ENCODE measurements around the gene AP1M1.
"Not testable (repeated sequence)": the region's sequence is repeated elsewhere in the genome, so short reads cannot be mapped to it uniquely, and the experiment has no call there.

AP1M1 gene

DNA sequence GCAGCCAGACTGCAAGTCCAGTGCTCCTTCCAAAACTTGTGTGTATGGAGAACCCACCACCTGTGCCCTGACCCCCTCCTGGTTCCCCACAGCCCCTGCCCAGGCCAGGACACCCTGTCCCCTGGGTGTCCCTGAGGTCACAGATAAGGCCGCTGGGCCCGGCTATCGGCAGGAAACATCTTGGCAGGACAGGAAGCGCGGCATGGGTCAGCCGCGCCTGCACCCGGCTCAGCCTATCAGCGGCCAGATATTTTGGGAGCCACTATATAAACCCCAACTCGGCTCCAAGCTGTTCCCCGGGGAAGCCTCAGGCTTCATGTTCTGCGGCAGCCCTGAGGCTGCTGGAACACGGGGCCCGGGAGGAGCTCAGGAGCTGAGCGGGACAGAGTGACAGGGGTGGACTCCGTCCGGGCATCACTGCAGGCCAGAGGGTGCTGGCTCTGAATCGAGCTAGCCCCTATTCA, 60.8 kb downstream of the AP1M1 start:
- DNase-seq (ENCODE audit: extremely low spot score, insufficient read length, low read depth), result no peak

DNA sequence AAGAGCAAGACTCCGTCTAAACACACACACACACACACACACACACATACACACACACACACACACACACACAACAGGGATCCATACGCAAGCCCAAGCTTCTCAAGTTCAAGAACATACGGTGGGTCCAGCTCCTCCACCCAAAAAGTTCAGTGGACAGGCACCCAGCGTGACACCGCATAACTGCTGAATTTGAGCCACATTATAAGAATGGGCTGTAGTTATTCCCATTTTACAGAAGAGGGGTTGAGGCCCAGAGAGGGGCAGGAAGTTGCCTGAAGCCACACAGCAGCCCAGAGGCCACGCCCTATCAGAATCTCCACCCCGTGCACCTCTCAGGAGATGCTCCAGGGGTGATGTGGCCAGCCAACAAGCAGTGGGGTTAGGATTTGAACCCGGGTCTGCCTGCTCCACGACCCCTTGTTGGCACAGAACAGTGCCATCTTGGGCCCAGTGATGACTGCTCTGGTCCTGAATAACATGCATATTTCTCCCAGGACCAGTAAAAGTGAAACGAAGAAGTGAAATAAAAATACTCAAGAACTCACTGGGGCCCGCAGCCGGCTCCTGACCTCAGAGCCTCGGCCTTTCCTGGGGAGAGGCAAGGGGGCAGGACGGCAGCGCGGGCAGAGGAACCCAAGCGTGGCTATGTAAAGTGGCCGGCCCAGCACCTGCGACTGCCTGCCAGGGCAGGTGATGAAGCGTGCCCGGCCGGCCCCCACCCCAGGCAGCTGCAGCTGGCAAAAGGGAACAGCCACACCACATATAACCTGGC, 61.9 kb downstream of the AP1M1 start:
- peak; percentile 32 for DNase-seq (ENCODE audit: extremely low spot score, insufficient read length, low read depth)

More for the DNA sequence above, 60.8 kb downstream of the AP1M1 start:
- FAIRE-seq, result no peak

DNA sequence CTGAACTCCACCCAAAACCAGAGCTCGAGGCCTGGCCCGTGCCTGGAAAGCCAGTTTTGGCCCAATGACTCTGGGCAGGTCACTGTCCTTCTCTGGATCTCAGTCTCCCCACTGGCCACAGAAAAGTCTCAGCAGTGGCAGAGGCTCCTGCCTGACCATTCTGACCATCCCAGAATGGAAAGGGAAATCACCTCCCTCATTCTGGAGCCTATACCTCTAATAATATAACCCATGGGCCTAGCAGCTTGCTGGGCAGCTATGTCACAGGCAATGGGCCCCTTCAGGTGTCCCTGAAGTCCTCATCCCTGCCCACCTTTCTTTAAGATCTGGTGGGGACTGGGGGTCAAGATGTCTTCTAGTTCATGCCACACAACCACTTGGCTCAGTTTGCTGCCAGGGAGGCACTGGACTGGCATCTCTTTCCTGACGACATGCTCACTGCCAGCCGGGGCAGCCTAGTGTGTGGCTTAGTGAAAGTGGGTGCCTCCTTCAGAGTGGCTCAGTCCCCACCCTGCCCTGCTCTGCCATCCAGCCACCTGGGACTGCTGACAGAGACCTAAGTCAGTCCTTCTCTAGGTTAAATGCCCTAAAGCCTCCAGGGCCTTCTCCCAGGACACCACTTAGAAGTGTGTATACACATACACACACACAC, 62.6 kb downstream of the AP1M1 start:
- no peak for DNase-seq (ENCODE audit: extremely low spot score, insufficient read length, low read depth)
- no peak for FAIRE-seq

More for the DNA sequence above, 61.9 kb downstream of the AP1M1 start:
- peak; percentile 67 for FAIRE-seq

DNA sequence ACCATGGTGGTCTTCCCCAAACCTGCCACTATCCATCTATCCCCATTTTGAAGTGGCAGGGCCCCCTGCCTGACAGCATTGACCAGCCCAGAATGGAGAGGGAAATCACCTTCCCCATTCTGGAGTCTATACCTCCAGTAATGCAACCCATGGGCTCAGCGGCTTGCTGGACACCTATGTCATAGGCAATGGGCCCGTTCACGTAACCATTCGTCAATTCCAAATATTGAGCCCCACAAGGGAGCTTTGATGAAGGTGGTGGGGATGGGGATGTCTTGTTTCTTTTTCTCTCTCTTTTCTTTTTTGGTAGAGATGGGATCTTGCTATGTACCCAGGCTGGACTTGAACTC, 63.1 kb downstream of the AP1M1 start:
- DNase-seq (ENCODE audit: extremely low spot score, insufficient read length, low read depth), result no peak
- FAIRE-seq, result no peak

DNA sequence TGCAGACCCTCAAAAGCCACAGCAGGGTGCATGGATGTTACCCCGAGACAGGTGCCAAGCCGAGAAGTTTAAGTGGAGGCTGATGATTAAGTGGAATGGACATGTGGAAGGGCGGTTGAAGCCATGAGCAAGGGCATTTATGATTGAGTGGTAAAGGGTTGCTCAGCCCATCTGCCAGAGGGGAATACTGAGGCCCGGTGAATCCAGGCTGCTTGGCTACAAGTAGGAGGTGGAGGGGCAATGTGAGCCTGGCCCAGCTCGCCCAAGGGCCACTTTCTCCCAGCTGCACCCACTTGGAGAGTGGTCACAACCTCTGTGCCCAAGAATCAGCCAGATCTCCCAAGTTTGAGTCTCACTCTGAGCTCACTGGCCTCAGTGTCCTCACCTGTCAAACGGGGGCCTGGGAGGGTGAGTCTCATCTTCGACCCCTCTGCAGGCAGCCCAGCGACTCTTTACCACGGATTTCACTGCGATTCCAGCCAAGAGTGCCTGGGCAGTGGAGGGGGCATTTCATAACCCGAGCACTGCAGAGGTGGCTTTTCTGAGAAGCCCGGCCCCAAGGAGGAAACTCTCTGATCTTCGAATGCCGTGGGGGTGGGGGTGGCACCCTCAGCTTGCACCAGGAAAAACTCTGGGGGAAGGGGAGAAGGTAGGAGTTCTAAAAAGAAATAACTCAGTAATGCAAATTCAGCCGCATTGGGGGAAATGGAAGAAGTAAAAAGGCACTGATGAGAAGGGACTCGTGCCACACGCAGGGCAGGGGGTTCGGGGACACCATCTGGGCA, 64.1 kb downstream of the AP1M1 start:
- DNase-seq (ENCODE audit: extremely low spot score, insufficient read length, low read depth) (no peak), FAIRE-seq (no peak)

DNA sequence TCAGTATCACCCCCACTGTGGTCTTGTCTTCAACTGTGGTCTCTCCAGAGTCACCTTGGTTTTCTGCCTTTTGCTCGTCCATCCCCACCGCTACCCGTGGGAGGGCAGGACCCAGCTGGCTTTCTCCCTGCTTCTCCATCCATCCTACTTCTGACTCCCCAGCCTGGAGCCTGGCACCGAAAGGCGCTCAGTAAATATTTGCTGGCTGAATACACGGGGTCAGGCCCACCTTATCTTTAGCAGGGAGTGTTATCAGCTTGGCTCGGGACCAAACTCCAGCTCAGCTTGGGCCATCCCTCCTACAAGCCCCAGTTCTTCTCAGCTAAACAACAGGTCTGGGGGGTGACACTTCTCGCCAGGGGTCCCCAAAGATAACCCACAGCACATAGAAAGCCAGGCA, 64.9 kb downstream of the AP1M1 start:
- FAIRE-seq, result no peak
- DNase-seq (ENCODE audit: extremely low spot score, insufficient read length, low read depth), result no peak

DNA sequence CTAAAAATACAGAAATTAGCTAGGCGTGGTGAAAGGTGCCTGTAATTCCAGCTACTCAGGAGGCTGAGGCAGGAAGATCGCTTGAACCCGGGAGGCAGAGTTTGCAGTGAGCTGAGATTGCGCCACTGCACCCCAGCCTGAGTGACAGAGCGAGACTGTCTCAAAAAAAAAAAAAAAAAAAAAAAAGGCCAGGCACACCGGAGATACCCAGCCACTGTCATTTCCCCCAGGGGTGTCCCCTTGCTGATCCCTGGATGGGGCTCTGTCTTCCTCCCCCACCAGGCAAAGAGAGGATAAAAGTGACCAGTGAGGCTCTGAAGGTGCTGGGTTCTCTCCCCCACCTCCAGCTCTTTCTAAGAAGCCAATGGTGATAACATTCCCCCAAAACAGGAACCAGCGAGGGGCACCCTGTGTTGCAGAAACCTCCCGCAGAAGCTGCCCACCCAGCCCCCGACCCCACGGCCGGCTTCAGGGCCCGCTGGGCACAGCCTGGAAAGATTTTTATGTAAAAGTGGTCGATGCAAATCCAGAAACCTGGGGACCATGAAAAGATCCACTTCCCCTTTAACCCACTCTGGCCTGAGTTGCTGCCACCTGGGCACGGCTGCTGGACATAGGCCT, 65.5 kb downstream of the AP1M1 start:
- no peak for FAIRE-seq
- DNase-seq (ENCODE audit: extremely low spot score, insufficient read length, low read depth), result no peak

DNA sequence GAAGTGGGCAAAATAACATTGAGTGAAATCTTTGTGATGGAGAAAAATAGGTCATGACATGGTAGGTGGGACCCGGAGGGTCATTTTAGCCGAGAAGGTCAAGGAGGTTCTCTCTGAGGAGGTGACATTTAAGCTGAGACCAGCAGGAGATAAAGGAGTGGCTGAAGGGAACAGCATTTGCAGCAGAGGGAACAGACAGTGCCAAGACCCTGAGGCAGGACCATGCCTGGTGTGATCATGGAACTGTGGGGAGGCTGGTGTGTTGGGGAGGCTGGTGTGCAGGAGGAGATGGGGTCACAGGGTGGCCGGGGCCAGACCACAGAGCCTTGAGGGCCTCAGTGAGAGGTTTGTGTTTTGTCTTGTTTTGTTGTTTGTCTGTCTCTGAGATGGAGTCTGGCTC, 67.5 kb downstream of the AP1M1 start:
- FAIRE-seq, result no peak
- no peak for DNase-seq (ENCODE audit: extremely low spot score, insufficient read length, low read depth)

DNA sequence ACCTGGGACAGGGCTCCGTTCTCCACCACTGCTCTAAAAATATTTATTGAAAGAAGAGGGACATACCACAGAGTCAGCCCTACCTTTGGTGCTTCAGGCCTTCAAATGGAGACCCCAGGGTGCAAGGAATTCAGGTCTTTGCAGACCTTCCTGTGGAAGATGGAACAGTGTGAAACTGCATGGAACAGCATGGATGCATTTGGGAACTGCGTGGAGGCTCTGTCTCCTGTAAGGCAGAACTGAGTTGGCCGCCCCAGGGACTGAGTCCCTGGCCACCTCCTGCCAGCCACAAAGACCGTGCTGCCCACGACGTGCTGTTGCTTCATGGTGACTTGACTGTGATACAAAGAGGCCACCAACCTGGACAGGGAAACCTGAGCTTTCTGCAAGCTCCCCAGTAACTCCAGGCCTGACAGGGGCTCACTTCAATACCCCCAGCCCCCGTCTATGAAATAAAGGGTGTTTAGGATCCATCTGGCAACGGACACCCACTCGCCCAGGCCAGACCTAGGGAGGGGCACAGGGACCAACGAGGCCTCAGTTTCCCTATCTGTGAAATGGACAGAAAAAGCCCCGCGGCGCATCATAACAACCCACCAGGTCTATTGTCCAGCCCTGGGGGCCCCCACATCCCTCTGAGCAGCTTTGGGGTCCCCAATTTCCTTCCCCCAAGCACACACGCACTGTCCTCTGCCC, 68.3 kb downstream of the AP1M1 start:
- FAIRE-seq (no peak), DNase-seq (ENCODE audit: extremely low spot score, insufficient read length, low read depth) (no peak)

DNA sequence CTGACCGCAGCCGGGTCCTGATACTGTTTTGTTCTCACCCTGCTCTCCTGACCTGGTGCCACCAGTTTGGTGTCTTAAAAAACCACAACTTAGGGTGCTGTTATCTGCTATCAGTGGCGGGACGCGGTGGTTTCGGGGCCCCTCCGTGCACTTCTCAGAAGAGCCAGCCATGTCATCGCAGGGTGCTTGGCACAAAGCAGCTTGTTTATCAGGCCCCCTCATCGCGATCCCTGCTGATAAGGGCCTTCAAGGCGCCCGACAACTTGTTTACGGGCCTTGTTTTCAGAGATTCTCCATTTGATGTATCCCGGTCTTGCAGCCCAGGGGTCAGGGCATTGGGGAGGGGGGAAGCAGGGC, 68.9 kb downstream of the AP1M1 start:
- DNase-seq (ENCODE audit: extremely low spot score, insufficient read length, low read depth) (no peak), FAIRE-seq (no peak)

DNA sequence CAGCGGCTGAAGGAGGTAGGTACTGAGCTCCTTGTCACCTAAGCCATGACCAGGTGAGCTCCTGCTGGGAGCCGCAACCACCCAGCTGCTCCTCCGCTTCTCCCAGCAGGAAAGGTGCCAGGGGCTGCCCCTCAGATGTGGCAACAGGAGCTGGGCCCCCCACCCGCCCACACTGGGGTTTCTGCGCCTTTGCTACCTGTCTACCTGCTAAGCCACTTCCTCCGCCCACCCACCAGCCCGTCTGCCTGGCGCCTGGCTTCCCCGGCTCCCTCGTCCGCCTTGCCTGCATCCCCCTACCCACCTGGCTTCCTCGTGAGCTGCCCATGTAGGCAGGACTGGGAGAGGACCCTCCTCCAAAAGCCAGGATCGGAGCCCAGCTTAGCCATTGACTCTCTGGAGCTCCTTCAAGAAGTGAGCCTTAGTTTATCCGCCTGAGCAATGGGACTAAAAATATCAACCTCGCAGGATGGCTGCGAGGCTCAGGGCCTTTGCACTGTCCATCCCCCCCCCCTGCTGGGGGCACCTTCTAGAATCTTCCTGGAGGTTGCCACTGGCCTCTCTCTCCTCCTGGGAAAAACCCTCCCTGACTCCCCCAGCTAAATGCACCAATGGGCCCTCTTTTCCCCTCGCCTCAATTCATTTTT, 71.1 kb downstream of the AP1M1 start:
- FAIRE-seq (no peak), DNase-seq (ENCODE audit: extremely low spot score, insufficient read length, low read depth) (no peak)

DNA sequence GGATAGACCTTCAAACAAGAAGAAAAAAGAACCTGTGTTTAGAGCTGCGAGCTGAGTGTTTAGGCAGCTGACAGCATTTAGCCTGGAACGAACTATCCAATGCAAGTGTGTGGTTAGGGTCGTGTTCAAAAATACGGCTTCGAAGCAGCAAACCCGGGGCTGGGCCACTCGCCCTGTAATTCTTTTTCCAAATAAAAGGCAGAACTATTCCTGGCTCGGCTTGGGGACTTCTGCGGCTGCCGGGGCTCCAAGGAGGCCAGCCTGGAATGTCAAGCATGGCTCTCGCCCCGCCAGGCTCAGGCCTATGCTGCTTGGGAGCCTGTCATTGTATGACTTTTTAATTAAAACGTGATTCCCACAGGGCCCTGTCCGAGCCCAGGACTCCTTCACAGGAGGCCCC, 75.2 kb downstream of the AP1M1 start:
- DNase-seq (ENCODE audit: extremely low spot score, insufficient read length, low read depth), result no peak
- FAIRE-seq, result no peak

DNA sequence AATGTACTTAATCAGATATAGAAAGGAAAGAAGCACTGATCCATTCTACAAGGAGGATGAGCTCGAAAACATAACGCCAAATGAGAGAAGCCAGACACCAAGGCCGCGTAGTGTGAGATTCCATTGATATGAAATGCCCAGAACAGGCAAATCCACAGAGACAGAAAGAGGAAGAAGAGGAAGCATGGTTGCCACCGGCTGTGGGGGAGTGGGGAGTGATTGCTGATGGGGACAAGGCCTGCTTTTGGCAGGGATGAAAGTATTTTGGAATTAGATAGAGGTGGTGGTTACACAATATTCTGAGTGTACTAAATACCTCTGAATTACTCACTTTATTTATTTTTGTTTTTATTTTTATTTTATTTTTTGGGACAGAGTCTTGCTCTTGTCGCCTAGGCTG, 76.7 kb downstream of the AP1M1 start:
- DNase-seq (ENCODE audit: extremely low spot score, insufficient read length, low read depth) (no peak), FAIRE-seq (no peak)

DNA sequence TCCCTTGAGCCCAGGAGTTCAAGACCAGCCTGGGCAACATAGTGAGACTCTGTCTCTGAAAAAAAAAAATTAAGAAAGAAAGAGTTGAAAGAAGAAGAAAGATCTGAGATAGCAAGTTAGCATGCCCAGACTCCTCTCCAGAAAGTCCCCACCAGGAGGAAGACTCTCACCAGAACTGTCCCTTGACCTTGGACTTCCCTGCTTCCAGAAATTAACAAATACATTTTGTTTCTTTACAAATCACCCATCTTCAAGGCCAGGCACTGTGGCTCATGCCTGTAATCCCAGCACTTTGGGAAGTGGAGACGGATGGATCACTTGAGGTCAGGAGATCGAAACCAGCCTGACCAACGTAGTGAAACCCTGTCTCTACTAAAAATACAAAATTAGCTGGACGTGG, 82.6 kb downstream of the AP1M1 start:
- DNase-seq (ENCODE audit: extremely low spot score, insufficient read length, low read depth), result no peak

DNA sequence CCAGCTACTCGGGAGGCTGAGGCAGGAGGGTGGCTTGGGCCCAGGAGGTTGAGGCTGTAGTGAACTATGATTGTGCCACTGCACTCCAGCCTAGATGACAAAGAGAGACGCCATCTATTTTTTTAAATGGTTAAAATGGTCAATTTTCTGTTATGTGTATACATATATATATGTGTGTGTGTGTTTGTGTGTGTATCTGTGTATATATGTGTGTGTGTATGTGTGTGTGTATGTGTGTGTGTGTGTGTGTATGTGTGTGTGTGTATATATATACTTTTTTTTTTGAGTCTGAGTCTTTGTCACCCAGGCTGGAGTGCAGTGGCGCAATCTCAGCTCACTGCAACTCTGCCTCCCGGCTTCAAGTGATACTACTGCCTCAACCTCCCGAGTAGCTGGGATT, 84.0 kb downstream of the AP1M1 start:
- no peak for FAIRE-seq

More for the DNA sequence above, 82.6 kb downstream of the AP1M1 start:
- FAIRE-seq, result no peak

DNA sequence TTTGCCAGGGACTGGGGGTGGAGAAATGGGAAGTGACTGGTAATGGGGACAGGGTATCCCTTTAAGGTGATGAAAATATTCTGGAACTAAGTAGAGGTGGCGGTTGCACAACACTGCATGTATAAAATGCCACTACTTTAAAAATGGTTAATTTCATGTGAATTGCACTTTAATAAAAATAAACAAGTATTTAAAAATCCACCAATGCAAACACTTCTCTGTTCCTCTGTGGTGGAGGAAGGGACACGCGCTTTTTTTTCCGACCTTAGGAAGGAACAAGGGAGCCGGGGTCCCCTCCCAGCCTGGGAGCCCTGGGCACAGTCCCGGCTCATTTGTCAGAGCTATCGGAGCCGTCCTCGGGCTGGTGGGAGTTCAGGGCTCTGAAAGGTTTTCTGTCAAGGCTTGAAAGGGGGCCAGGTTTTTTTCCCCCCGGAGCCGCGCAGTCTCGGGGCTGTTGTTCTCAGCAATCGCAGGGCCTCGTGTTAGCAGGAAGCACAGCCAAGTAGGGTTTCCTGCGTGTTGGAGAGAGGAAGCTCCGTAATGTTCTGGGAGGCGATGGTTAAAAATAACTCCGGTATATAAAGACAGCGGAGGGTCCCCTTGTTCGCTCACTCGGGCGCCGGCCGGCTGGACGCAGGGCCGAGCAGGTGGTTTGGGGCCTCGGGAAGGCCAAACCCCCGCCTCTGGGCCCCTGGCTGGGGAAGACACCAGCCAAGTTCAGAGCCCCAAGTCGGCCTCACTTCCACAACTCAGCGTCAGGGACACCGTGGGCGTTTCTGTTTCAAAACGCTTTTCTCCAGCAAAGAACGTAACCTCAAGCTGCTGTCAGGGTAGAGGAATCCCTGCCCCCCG, 85.7 kb downstream of the AP1M1 start:
- no peak for DNase-seq (ENCODE audit: extremely low spot score, insufficient read length, low read depth)
- FAIRE-seq, result no peak

More for the DNA sequence above, 84.0 kb downstream of the AP1M1 start:
- DNase-seq (ENCODE audit: extremely low spot score, insufficient read length, low read depth), result no peak

DNA sequence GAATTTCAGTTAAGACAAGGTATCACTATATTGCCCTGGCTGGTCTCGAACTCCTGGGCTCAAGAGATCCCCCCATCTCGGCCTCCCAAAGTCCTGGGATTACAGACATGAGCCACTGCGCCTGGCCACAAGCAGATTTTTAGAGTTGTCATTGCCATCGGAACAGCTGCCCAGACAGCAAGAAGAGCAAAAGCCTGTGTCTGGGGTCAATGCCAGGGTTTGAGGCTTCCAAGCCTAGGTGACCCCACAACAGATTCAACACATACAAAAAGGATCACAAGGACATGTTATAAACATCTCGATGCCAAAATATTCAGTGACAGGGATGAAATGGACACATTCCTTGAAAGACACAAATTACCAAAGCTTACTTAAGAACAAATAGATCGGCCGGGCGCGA, 86.8 kb downstream of the AP1M1 start:
- no peak for FAIRE-seq

DNA sequence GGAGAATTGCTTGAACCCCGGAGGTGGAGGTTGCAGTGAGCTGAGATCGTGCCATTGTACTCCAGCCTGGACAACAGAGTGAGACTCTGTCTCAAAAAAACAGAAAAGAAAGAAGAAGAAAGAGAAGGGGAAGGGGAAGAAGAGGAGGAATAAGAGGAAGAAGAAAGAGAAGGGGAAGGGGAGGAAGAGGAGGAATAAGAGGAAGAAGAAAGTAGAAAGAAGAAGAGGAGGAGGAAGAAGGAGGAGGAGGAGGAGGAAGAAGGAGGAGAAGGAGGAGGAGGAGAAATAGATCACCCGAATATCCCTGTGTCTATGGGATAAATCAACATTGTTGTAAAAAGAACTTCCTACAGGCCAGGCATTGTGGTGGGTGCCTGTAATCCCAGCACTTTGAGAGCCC, 87.4 kb downstream of the AP1M1 start:
- not testable (repeated sequence) for FAIRE-seq; DNase-seq (ENCODE audit: extremely low spot score, insufficient read length, low read depth)

More for the DNA sequence above, 86.8 kb downstream of the AP1M1 start:
- no peak for DNase-seq (ENCODE audit: extremely low spot score, insufficient read length, low read depth)
